HG02840 (cell line): ENCODE results near the gene BEST3.
"Not testable (repeated sequence)": the region's sequence is repeated elsewhere in the genome, so short reads cannot be mapped to it uniquely, and the experiment has no call there.

Source experiments
- ATAC-seq: cut with Tn5 transposase; IDR thresholded peaks from one replicate; pipeline ENCODE4 v1.9.1; 2021; ENCODE audit warnings: mild to moderate bottlenecking, moderate library complexity, moderate number of reproducible peaks; ENCODE audit not compliant: unreplicated experiment, low FRiP score

BEST3 gene

DNA sequence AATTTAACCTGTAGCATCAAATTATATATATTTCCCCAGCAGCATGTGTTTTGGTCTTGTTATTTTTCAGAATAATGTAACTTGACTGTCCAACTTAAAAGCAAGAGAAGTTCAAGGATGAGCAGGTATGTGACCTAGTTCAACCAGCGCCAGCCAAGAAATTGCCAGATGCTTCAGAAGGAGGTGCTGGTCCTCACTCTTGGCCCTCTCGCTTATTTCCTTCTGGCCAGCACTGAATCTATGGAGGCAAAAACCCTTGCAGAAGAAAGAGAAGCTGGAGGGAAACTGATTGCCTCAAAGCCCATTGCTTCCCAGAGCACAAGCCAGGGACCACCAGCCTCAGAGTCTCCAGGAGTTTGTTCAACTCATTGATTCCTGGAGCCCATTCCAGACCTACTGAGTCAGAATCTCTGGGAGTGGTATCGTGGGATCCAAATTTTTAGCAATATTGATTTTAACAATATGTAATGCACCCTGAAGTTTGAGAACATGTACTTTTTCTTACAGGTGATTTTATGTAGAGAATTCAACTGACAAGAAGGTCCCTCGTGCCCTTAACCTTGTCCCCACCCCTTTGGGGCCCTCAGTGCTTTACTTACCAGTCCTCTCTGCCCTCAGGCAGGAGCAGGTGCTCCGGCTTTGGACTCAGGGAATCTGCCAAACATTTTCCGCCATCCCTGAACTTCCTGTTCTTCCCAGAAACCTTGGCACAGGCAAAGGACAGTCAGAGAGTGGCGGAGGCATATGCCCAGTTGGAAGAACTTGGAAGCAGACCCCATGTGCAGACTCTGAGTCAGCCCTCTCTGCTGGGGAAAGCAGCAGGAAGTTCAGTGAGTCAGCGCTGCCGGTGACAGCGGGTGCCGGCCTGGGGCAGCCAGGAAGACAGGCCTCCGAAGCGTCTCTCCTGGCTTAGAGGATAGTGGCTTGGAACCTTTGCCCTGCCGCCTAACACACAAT lies 10.4 kb downstream of the BEST3 start:
- no peak for ATAC-seq

DNA sequence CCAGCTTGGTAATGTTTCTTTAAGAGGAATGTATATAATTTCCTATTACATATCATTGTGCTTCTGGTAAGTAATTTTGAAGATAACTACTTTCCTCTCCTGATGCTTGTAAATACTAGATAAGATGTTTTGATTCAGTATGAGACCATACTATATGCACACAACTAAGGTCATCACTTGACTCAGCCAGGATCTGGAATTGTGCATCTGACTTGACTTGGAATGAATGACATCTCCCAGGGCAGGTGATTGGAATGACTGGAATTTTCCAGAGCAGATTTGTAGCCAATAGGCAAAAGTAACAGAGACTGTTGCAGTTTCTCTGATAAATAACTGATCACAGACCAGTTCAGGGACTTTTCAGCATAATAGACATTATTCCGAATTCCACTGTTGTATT lies 11.1 kb downstream of the BEST3 start:
- ATAC-seq: no peak

DNA sequence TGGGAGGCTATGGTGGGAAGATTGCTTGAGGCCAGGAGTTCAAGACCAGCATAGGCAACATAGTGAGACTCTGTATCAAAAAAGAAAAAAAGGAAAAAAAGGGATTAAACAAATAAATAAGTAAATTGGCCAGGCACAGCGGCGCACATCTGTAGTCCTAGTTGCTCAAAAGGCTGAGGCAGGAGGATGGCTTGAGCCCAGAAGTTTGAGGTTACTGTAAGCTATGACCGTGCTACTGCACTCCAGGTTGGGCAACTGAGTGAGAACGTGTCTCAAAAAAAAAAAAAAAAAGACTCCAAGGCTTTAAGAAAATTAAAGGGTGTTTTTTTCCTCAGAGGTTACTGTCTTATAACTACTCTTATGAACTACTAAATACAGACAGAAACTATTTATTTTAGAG lies 11.7 kb downstream of the BEST3 start:
- ATAC-seq: no peak

DNA sequence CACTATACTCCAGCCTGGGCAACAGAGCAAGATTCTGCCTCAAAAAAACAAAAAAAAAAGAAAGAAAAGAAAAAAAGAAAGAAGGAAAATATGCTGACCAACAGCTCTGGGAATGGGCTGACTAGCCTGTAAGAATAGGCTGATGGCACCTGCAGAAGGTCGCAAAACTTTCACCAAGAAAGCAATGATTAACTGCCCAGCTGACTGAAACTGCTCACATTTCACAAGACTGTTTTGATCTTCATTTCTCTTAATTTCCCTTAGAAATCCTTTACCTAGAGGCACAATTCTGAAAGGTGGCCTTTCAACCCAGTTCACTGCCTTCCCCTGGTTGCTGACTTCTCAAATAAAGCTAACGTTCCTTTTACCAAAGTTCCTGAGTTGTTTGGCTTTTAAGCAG lies 12.4 kb downstream of the BEST3 start:
- ATAC-seq: no peak

DNA sequence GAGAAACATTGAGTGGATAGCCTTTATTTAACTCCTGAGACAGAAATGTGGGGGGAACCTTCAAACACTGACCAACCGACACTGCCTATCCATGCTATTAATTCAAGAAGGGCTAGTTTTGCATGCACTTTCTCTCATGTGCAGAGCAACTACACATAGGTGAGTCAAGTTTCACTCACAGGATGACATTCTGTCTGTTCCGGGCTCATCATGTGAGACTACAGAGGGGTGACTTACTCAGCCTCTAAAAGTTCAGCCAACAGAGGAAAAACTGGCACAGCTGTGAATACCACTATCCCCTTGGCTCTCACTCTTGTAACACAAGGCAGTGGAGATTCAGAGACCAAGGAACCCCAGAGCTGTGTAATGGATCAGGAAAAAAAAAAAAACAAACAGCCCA lies 13.3 kb downstream of the BEST3 start:
- no peak for ATAC-seq

DNA sequence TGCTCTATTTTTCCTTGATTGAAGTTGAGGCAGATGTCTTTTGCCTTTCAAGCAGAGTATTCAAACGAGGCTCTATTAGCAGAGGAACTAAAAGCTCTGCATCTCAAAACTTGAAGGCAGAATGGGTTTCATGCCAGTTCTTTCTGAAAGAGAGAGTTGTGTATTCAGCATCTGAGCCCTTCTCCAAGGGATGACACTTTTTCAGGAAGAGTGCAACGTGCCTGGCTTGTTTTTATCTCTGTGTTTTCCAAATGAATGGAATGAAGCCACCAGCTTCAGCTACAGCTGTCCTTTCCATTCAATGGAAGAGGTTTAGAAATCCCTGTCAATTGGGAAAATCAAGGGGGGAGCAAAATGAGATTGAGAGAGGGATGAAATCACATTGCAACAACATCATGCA lies 14.6 kb downstream of the BEST3 start:
- no peak for ATAC-seq

DNA sequence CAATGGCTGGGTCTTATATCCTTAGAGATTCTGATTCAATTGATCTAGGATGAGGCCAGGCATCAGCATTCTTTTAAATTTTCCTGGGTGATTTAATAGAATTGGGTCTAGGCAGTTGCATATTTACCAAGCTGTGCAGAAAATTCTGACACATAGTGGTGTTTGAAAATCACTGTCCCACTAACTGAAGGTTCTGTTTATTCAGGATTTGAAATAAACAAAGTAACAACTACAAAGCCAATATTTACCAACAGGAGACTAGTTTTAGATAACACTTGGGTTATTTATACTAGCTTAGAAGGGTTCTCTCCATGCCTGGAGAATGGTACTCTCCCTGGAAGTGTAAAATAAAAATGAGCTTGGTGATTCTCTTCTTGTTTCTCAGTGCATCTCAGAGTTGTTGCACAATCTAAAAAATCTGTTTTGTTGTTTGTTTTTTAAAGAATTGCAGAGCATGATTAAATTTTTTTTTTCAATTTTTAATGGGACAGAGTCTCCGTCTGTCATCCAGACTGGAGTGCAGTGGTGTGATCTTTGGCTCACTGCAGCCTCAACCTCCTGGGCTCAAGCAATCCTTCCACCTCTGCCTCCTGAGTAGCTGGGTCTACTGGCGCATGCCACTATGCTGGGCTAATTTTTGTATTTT lies 16.9 kb downstream of the BEST3 start:
- no peak for ATAC-seq

DNA sequence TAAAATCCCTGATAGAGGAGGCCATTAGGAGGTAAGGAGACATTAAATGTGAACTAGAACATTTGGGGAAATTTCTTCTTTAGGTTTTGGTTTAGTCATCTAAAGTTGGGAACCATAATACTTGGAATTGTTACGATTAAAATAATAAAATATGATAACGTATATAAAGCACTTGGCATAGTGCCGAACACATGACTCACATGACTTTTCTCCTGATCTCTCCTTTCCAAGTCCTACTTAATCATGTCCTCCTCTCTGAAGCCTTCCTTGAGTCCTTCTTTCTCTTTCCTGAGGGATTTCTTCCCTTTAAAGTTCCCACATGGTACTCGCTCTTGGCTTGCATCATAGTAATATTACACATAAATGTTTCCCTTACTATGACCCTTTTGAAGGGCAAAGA lies 20.0 kb downstream of the BEST3 start:
- ATAC-seq: no peak

DNA sequence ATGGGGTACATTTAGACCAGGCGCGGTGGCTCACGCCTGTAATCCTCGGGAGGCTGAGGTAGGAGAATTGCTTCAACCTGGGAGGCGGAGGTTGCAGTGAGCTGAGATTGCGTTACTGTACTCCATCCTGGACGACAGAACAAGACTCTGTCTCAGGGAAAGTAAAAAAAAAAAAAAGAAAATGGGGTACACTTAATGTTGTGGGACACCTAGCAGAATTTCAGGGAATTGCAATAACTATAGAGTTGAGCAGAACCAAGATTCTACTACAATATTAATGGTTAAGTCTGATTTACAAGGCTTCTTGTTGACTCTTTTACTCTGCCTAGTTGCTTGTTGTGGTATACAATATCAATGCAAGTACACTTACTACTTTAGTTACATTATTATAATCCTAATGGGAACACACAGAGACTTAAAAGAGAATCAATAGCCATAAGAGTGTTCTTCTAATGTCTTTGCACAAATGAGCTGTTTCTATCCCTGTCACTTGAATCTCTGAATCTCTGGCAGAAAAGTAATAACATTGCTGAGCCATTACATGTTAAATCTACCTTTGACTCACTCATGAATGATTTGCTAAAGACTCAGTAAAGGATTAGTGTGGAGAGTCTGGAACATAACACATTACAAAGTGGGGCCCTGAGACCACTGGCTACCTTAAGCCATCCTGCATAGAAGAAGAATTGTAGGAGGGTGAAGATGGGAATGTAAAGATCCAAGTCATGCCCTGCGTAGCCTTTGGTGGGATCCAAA lies 22.7 kb downstream of the BEST3 start:
- no peak for ATAC-seq

DNA sequence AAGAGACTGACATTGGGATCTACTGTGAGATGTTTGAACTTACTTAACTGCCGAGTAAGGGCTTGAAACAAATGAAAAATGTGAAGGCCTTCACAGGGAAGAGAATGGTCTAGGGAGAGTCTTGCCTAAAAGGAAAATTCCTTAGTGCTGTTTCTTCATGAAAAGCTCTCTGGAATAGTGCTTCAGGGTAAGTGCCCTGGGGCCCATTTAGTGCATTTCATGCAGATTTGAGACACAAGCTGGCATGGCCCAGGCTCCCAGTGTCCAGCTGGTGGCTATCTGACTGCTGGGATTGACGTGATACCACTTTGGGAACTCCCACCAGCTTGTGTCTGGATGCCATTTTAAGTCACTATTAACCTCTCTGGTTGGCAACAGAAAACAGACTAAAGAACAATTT lies 26.9 kb downstream of the BEST3 start:
- no peak for ATAC-seq

DNA sequence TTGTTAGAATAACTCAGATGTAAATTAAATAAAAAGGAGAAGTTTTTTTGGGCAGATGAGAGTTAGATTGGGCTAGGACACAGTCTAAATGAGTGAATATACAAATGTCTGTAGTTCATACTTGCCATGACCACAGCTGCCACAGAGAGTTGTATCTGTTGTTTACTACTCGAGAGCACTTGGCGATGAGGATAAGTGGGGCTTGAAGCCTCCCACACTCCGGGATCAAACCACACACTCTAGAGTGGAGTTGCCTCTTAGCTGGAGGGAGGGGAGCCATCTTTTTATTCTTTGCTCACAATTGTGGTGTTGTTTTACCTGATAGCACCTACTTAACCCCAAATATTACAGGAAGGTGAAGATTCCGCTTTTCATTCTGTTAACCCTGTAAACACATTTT lies 27.5 kb downstream of the BEST3 start:
- ATAC-seq: no peak

DNA sequence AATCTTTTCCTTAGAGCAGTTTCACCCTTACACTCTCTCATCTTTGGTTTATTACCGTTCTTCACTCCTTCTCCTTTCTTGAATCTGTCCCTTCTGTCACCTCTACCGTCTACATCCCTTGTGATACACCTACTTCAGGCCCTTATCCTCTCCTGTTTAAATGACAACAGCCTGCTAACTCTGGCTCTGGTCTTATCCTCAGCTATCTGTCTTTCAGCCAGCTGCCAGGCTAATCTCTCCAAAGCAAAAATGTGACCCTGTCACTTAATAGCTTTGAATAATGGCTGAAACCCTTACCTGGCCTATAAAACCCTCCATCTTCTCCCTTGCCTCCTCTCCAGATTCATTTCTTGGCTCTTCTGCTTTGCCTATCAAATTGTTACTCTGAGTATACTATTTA lies 32.3 kb downstream of the BEST3 start:
- ATAC-seq: no peak

DNA sequence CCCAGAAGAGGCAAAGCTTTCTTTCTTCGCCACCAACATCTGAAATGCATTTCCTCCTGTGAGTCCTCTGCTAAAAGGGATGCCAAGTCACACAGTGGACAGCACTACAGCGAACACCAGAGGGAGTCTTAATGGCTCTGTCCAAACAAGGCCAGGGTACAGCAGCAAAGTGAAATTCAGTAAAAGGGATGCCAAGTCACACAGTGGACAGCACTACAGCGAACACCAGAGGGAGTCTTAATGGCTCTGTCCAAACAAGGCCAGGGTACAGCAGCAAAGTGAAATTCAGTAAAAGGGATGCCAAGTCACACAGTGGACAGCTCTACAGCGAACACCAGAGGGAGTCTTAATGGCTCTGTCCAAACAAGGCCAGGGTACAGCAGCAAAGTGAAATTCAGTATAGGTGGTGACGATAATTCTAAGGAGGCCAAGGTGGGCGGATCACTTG lies 34.1 kb downstream of the BEST3 start:
- not testable (repeated sequence) for ATAC-seq

DNA sequence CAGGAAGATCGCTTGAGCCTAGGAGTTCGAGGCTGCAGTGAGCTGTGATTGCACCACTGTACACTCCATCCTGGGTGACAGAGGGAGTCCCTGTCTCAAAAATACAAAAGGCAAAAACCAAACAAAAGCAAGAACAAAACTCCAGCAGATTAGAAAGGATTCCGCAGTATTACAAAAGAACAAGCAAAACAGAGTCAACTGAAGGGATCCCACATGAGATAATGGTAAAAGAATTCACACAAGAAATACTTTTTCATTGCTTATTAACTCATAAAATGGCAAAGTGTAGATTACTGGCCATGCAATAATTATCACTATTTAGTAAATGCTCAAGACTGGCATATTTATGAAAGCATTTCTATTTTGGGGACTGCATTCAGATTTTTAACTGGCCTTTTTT lies 35.4 kb downstream of the BEST3 start:
- no peak for ATAC-seq

DNA sequence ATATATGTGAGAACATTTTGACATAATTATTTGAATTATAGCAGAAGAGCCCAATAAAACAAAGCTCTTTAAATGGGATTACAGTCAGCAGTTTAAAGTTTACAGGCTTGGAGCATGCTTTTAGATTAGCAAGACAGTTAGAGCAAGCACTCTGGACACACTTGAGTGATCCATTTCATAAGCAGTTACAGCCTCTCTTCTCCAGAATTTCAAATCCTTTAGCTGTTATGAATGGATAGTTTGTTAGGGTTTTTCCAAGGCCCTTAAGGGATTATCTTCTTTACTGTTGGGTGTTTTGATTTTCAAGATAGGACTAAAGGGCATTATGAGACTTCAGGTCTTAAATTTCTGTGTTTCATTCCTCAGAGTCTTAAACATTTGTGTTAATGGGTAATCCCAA lies 36.3 kb downstream of the BEST3 start:
- no peak for ATAC-seq

DNA sequence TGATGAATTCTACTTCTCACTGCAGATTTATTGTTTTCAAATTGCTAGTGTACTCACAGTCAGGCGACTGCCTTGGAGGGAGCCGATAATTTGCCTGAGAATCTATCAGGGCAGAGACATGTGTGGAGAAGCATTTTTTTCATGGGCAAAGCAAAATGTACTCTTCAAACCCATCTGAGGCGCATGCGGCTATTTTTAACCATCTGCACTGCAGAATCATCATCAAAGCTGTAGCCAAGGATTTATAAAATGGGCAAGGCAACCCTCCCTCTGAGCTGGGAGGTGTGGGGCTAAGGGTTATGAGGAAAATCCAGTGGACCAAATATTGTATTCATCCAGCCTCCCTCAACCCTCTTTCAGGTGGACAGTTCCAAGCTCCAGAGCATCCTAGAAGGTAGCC lies 37.7 kb downstream of the BEST3 start:
- no peak for ATAC-seq

DNA sequence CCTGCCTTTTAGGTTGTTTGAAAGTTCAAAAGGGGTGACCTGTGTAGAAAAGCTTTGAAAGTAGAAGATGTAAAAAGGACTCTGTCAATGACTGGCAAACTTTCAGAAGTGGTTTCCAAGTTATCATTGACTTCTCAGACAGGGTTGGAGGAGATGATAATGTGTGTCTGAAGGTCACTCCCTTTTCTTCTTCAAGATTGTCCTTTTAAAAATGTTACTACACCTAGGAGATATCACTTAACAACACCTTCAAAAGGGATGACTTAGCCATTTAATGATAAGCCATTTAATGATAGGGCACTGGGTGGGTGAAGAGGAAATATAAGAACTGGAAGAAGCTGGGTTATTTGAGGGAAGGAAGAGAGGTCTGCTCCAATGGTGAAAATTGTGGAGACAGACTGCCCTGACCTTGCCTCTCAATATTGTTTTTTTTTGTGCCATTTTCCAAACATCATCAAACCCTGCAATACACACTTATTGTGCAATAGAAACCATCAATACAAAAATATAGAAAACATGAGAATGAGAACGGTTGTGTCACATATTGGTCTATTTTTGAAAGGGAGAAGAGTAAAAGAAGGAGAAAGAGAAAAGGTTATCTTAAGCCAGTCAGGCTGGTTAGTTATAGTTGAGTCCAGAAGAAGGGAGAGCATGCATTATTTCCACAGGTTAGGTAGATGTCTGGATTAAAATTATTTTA lies 38.8 kb downstream of the BEST3 start:
- no peak for ATAC-seq

DNA sequence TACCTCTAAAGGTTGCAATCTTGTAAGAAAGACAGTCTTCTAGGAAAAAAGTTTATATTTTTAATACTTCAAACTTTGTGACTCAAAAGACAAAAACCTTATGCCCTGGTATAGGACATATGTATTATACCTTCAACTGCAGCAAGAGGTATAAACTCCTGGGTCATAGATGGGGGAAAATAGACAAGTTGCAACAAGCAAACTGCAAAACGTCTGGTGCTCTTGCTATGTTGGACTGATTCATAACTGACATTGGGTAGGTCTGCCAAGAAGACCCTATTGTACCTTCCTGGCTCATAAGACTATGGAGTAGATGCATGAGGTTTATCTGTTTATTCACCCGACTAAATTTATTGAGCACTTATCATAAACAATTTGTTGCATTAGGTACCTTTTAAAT lies 40.9 kb downstream of the BEST3 start:
- no peak for ATAC-seq

DNA sequence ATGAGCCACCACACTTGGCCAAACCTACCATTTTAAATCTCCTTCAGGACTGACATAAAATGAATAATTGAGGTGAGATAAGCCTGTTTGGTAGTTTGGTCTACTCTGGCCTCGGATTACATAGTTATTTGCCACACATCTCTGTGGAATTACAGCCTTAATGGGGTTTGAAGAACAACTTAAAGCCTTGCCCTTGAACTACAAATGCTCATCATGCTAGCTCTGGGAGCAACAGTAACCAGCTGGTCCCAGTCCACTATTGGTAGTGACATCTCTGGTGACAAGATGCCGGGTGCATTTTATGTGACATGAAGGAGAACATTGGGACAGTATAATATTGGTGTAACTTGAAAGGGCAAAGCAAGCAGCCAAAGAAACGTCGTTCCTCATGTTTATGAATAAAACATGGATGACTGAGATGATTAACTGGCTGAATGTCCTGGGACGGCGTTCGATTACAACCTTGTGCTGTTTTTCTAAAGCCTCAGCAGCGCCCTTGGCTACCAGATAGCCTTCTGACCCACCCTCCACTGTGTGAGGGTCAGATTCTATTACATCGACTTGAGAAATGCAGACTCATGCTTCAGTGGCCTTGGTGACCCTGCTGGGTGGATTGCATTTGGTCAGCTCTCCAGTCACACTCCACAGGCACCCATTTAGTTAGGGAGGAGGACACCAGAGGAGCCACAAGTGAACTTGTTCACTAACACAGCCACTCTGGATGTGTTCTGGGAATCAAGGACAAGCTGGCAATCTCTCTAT lies 41.5 kb downstream of the BEST3 start:
- no peak for ATAC-seq
